Activated CD4-positive, alpha-beta T cell treated with anti-CD3 and anti-CD28 coated beads, Interleukin-2, amount 50 U/mL, for 16 hours (primary cell): ENCODE data around the gene TAF11L13.
"Not testable (repeated sequence)": the region's sequence is repeated elsewhere in the genome, so short reads cannot be mapped to it uniquely, and the experiment has no call there.

Source experiments
- DNase-seq: peaks from one replicate; pipeline ENCODE4 v3.0.0-alpha.2; 2020

Gene TAF11L13

GRCh38 chr5:17631788-17632187 is at the start of gene TAF11L13:
TSS of gene TAF11L13 (plus strand) at chr5:17632088.
- not testable (repeated sequence) for DNase-seq

DNA sequence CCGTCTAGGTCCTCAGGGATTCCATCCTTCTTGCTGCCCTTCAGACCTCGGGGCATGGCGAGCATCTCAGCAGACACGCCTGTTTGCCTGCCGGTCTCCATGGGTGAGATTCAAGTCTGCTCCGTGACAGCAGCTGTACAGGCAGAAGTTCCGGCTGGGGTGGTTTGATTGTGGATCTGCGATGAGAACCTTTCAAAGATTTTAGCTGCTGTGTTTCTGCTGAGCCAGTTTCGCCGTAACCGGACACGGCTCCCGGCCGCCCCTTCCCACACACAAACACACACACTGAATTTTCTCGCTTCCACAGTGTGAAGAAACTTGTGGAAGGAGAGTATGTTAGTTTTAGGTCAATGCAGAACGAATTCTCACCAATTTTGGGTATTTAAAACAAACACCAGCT is 46.2 kb upstream of the TAF11L13 start, which contains the start of gene TAF11L7:
TAF11L7 (minus strand) TSS at position 101 of the 400 bp plus-strand sequence.
- DNase-seq, result not testable (repeated sequence)

DNA sequence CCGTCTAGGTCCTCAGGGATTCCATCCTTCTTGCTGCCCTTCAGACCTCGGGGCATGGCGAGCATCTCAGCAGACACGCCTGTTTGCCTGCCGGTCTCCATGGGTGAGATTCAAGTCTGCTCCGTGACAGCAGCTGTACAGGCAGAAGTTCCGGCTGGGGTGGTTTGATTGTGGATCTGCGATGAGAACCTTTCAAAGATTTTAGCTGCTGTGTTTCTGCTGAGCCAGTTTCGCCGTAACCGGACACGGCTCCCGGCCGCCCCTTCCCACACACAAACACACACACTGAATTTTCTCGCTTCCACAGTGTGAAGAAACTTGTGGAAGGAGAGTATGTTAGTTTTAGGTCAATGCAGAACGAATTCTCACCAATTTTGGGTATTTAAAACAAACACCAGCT is 41.0 kb upstream of the TAF11L13 start, which contains the start of gene TAF11L8:
TAF11L8 (minus strand) TSS at position 101 of the 400 bp plus-strand sequence.
- not testable (repeated sequence) for DNase-seq

DNA sequence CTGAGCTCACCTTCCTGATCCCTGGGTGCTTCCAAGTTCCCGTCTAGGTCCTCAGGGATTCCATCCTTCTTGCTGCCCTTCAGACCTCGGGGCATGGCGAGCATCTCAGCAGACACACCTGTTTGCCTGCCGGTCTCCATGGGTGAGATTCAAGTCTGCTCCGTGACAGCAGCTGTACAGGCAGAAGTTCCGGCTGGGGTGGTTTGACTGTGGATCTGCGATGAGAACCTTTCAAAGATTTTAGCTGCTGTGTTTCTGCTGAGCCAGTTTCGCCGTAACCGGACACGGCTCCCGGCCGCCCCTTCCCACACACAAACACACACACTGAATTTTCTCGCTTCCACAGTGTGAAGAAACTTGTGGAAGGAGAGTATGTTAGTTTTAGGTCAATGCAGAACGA is 37.6 kb upstream of the TAF11L13 start, which contains the start of gene TAF11L9:
TAF11L9 (minus strand) TSS at position 140 of the 400 bp plus-strand sequence.
- DNase-seq, result not testable (repeated sequence)

GRCh38 chr5:17597728-17598127 is 34.2 kb upstream of the TAF11L13 start, which contains the start of gene TAF11L10:
TSS of gene TAF11L10 (minus strand) at chr5:17597828.
- DNase-seq, result not testable (repeated sequence)

GRCh38 chr5:17603880-17604279 is 28.0 kb upstream of the TAF11L13 start, which contains the start of gene TAF11L11:
TSS of gene TAF11L11 (plus strand) at chr5:17604183.
- DNase-seq, result not testable (repeated sequence)

- no peak for DNase-seq
Measured at GRCh38 chr5:17604951-17605350, 26.9 kb upstream of the TAF11L13 start.

DNA sequence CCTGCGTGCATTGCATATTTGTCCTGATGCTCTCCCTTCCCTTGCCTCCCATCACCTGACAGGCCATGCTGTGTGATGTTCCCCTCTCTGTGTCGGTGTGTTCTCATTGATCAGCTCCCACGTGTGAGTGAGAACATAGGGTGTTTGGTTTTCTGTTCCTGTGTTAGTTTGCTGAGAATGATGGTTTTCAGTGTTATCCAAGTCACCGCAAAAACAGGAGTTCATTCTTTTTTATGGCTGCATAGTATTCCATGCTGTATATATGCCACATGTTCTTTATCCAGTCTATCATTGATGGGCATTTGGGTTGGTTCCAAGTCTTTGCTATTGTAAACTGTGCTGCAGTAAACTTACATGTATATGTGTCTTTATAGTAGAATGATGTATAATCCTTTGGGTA is 24.4 kb upstream of the TAF11L13 start:
- DNase-seq, result not testable (repeated sequence)

DNA sequence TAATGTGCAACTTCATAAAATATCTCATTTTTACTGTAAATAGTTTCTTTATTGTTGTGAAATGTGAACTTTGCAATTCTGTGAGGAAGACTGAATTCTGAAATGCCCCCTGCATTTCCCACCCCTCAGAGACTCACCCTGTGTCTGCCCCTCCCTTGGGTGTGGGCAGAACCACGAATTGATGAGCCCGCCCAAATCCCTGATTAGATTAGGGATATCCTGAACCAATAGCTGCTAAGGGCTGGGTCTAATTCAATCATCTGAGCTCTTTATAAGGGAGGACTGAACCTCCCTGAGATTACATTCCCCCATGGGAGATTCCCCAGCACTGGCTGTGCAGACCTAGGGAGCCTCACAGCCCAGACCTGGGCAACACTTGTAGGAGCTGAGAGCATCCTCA is 21.8 kb upstream of the TAF11L13 start, which contains the start of gene TAF11L12:
TAF11L12 (plus strand) TSS at position 301 of the 400 bp plus-strand sequence.
- not testable (repeated sequence) for DNase-seq

- DNase-seq, result no peak
Measured at GRCh38 chr5:17614872-17615605, 16.8 kb upstream of the TAF11L13 start.

DNA sequence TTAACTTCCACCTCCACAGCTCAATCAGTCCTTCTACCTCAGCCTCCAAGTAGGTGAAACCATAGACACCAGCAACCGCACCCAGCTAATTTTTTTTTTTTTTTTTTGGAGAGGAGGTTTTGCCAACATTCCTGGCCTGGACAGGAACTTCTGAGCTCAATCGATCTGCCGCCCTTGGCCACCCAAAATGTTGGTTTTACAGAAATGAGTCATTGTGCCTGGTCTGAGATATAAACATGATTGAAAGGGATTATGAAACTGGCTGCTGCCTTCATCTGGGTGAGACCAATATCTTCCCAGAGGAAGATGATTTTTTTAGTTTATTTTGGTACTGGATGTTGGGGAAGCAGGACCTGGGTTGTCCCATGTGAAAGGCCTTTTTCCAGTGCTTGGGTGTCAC is 12.5 kb upstream of the TAF11L13 start:
- no peak for DNase-seq

DNA sequence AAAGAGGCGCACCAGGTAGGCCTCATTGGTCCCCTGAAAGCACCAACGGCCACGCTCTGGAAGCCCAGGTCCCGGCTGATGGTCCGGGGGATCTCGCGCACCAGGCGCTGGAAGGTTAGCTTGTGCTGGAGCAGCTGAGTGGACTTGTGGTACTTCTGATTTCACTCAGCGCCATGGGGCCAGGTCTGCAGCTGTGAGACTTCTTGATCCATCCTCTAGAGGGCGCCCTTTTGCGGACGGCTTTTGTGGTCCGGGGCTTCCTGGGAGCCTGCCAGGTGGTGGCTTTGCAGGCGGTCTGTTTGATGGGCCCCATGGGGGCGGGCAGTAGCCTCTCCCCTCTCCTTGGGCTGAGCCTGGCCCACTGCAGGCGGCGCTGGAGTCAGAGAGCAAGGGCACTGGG is 11.3 kb upstream of the TAF11L13 start:
- no peak for DNase-seq

- DNase-seq, result no peak
Measured at GRCh38 chr5:17625686-17626085, 6.2 kb upstream of the TAF11L13 start.

GRCh38 chr5:17634160-17634559 is 2.3 kb downstream of the TAF11L13 start, which contains the start of gene TAF11L14:
TSS of gene TAF11L14 (plus strand) at chr5:17634460.
- no peak for DNase-seq

GRCh38 chr5:17649232-17649631 is 17.3 kb downstream of the TAF11L13 start:
- not testable (repeated sequence) for DNase-seq

GRCh38 chr5:17655201-17655759 is 23.4 kb downstream of the TAF11L13 start:
- not testable (repeated sequence) for DNase-seq

- DNase-seq, result no peak
Measured at GRCh38 chr5:17655921-17656320, 24.0 kb downstream of the TAF11L13 start.

GRCh38 chr5:17663182-17663581 is 31.3 kb downstream of the TAF11L13 start:
- DNase-seq, result no peak

GRCh38 chr5:17665836-17666235 is 33.9 kb downstream of the TAF11L13 start:
- no peak for DNase-seq

DNA sequence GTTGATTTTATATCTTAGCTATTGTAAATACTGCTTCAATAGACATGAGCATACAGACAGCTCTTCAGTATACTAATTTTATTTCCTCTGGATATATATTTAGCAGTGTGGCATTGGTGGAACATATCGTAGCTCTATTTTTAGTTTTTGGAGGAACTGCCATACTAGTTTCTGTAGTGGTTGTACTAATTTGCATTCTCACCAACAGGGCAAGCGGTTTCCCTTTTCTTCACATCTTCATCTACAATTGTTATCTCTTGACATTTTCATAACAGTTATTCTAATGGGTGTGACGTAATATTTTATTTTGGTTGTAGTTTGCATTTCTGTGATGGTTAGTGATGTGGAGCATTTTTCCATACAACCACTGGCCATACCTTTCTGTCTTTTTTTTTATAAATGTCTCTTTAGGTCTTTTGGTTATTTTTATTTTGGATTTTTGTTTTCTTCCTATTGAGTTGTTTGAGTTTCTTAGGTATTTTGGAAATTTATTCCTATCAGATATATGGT is 34.9 kb downstream of the TAF11L13 start:
- DNase-seq, result no peak

DNA sequence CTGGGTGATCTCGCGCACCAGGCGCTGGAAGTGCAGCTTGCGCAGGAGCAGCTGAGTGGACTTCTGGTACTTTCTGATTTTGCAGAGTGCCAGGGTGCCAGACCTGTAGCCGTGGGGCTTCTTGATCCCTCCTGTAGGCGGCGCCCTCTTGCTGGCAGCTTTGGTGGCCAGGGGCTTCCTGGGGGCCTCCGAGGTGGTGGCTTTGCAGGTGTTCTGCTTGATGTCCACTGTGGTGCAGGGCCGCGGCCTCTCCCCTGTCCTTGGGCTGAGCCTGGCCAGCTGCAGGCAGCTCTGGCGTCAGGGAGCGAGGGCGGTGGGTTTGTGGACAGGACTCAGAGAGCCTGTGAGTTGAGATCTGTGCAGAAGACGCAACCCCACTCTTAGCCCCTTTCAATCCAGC is 38.5 kb downstream of the TAF11L13 start:
- DNase-seq, result no peak

DNA sequence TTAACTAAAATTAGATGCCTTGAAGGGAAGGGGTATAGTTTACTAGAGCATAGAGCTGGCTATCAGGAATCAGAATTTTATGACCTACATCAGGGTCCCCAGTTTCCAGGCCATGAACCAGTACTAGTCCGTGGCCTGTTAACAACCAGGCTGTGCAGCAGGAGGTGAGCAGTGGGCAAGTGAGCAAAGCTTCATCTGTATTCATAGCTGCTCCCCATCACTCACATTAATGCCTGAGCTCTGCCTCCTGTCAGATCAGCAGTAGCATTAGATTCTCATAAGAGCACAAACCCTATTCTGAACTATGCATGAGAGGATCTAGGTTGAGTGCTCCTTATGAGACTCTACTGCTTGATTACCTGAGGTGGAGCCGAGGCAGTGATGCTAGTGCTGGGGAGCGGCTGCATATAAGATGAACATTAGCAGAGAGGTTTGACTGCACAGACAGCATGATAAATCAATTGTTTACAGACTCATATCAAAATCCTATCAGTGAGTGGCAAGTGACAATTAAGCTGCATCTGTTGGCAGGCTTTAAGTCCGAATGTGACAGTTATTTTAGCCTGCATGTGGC is 47.0 kb downstream of the TAF11L13 start:
- no peak for DNase-seq

GRCh38 chr5:17679597-17680203 is 47.8 kb downstream of the TAF11L13 start:
- DNase-seq, result no peak
